GM12801 (cell line): ENCODE data around the gene TTC38.

Experiments used
- CTCF ChIP-seq: IDR thresholded peaks from one replicate; pipeline ENCODE4 v1.5.1; 2011; ENCODE audit warnings: control low read depth; ENCODE audit not compliant: insufficient read length; ENCODE audit errors: extremely low read depth

The TTC38 gene

GRCh38 chr22:46273432-46274148 lies 5.8 kb downstream of the TTC38 start:
- TF ChIP-seq CTCF, result no peak

- TF ChIP-seq CTCF, result no peak
Observed at GRCh38 chr22:46274381-46274780, 6.6 kb downstream of the TTC38 start.

GRCh38 chr22:46275455-46276122 lies 7.8 kb downstream of the TTC38 start:
- TF ChIP-seq CTCF, result no peak

- TF ChIP-seq CTCF, result no peak
Observed at GRCh38 chr22:46276563-46276962, 8.8 kb downstream of the TTC38 start.

GRCh38 chr22:46278656-46279645 lies 11.1 kb downstream of the TTC38 start:
- no peak for TF ChIP-seq CTCF

- no peak for TF ChIP-seq CTCF
Observed at GRCh38 chr22:46280063-46280817, 12.4 kb downstream of the TTC38 start.
